OCI-LY7 (cell line): Measurements from ENCODE around the gene ZNF101. TPM values are rescaled to one million over a fixed set of nuclear protein-coding genes. Genes with fewer than 3 reads are reported as not detected.

Source experiments
- BruUV-seq: library from RNA; stranded (reverse); fragments of 400-500 nt; replicated peaks from 2 replicates; lab custom pipeline; 2021; lab: Mats Ljungman, UMichigan
- CTCF ChIA-PET: fragments of 300-600 bp; sonication (Branson Sonifier 250); formaldehyde crosslinking; loops from one replicate; lab custom pipeline; 2022; ENCODE audit warnings: antibody characterized with exemption; ENCODE audit not compliant: unreplicated experiment; lab: Charles Lee
- POLR2A ChIA-PET: fragments of 300-600 bp; sonication (Branson Sonifier 250); formaldehyde crosslinking; loops from one replicate; lab custom pipeline; 2022; ENCODE audit warnings: antibody characterized with exemption; lab: Charles Lee
- DNase-seq: peaks from one replicate; pipeline ENCODE4 v3.0.0-alpha.2; 2015; ENCODE audit warnings: low spot score
- H2AFZ ChIP-seq: fragments of 200-600 bp; sonication (generic), shearing (Covaris generic); 2 replicates; pipeline ENCODE4 v1.6.1; 2014; ENCODE audit warnings: mild to moderate bottlenecking, antibody characterized with exemption, low read length, moderate library complexity
- H3K27ac ChIP-seq: fragments of 200-600 bp; sonication (generic); 2 replicates; pipeline ENCODE4 v1.5.1; 2014; ENCODE audit warnings: mixed run types, low read depth, mild to moderate bottlenecking, moderate library complexity, low read length, inconsistent platforms; ENCODE audit not compliant: poor library complexity, severe bottlenecking
- H3K36me3 ChIP-seq: fragments of 200-600 bp; sonication (generic); 2 replicates; pipeline ENCODE4 v1.6.1; 2014; ENCODE audit warnings: mild to moderate bottlenecking, antibody characterized with exemption, low read length, moderate library complexity, mixed read lengths; ENCODE audit not compliant: insufficient read depth
- H3K4me1 ChIP-seq: fragments of 200-600 bp; sonication (generic); 2 replicates; pipeline ENCODE4 v1.5.1; 2014; ENCODE audit warnings: mild to moderate bottlenecking, low read length; ENCODE audit not compliant: insufficient read depth, poor library complexity, severe bottlenecking
- H3K4me2 ChIP-seq: fragments of 200-600 bp; sonication (generic); 2 replicates; pipeline ENCODE4 v1.6.1; 2014; ENCODE audit warnings: mild to moderate bottlenecking, low read length
- H3K4me3 ChIP-seq: fragments of 200-600 bp; sonication (generic); 2 replicates; pipeline ENCODE4 v1.5.1; 2014; ENCODE audit warnings: mild to moderate bottlenecking, low read depth, low read length; ENCODE audit not compliant: poor library complexity, severe bottlenecking
- H3K79me2 ChIP-seq: fragments of 200-600 bp; sonication (generic); 2 replicates; pipeline ENCODE4 v1.6.1; 2016; ENCODE audit warnings: low read depth, mild to moderate bottlenecking, low read length, moderate library complexity, mixed read lengths; ENCODE audit not compliant: insufficient read depth
- H3K9me2 ChIP-seq: fragments of 200-600 bp; sonication (generic); 2 replicates; pipeline ENCODE4 v1.6.1; 2016; ENCODE audit warnings: mild to moderate bottlenecking, low read length, mixed read lengths; ENCODE audit not compliant: insufficient read depth
- H3K9me3 ChIP-seq: fragments of 200-600 bp; sonication (generic); 2 replicates; pipeline ENCODE4 v1.6.1; 2014; ENCODE audit warnings: mild to moderate bottlenecking, mixed run types, low read length, mixed read lengths
- H4K20me1 ChIP-seq: fragments of 200-600 bp; sonication (generic); 2 replicates; pipeline ENCODE4 v1.6.1; 2014; ENCODE audit warnings: mild to moderate bottlenecking, antibody characterized with exemption, low read length, moderate library complexity, mixed read lengths; ENCODE audit not compliant: insufficient read depth
- CTCF ChIP-seq: fragments of 200-600 bp; sonication (generic); conservative IDR thresholded peaks from 2 replicates; pipeline ENCODE4 v1.5.1; 2014; ENCODE audit warnings: mild to moderate bottlenecking, antibody characterized with exemption, low read length, moderate library complexity, mixed read lengths
- EZH2phosphoT487 ChIP-seq: fragments of 200-600 bp; sonication (generic); IDR thresholded peaks from 2 replicates; pipeline ENCODE4 v1.6.1; 2018; ENCODE audit warnings: low read depth, borderline replicate concordance, mild to moderate bottlenecking, mixed run types, antibody characterized with exemption, low read length, moderate library complexity, mixed read lengths
- intact Hi-C: fragments of 100-400 bp; cut with micrococcal nuclease; formaldehyde crosslinking; loops from one replicate; pipeline ENCODE4 v1.10.0; 2022; ENCODE audit not compliant: unreplicated experiment
- total RNA-seq, 2 experiments: library from RNA; depleted of rRNA in 1 of 2; stranded (reverse); fragments of >200 nt in 1 of 2; shearing (Covaris generic) in 1 of 2; gene quantifications; 2 replicates each; pipeline ENCODE4 v1.2.3, GENCODE V29; 2014 to 2022

Gene ZNF101
- total RNA-seq, 2 experiments from 2014 or later = 66.6 to 83.8 TPM

GRCh38 chr19:19631346-19631745, 37.3 kb upstream of the ZNF101 start:
- intact Hi-C loops = no loop called here
- no peak for DNase-seq
- no peak for TF ChIP-seq EZH2phosphoT487
- no peak for TF ChIP-seq CTCF
- Histone ChIP-seq H3K4me3 (no peak overlapping the region), H3K36me3 (peaks cover 57% of the 10 kb centered on the region), H4K20me1 (no peaks in the 10 kb centered on the region), H2AFZ (no peak overlapping the region), H3K79me2 (no peaks in the 10 kb centered on the region), H3K4me2 (no peak overlapping the region), H3K9me3 (no peaks in the 10 kb centered on the region), H3K4me1 (peaks cover 18% of the 10 kb centered on the region), H3K9me2 (no peaks in the 10 kb centered on the region), H3K27ac (no peak overlapping the region)
- POLR2A ChIA-PET = no interaction called here
- CTCF ChIA-PET = no interaction called here
- no TSS peak for BruUV-seq

- no TSS peak for BruUV-seq
Observed at GRCh38 chr19:19632661-19633060, 36.0 kb upstream of the ZNF101 start.

More at GRCh38 chr19:19632661-19633060, 36.0 kb upstream of the ZNF101 start:
- Histone ChIP-seq H4K20me1 (no peaks in the 10 kb centered on the region), H3K9me2 (no peaks in the 10 kb centered on the region), H3K4me3 (no peak overlapping the region), H2AFZ (no peak overlapping the region), H3K4me2 (no peak overlapping the region), H3K9me3 (no peaks in the 10 kb centered on the region), H3K36me3 (peaks cover 70% of the 10 kb centered on the region), H3K79me2 (no peaks in the 10 kb centered on the region), H3K27ac (no peak overlapping the region), H3K4me1 (peaks cover 9% of the 10 kb centered on the region)
- no peak for DNase-seq
- CTCF ChIA-PET = no interaction called here
- intact Hi-C loops = no loop called here
- POLR2A ChIA-PET = no interaction called here
- TF ChIP-seq EZH2phosphoT487 (no peak), CTCF (no peak)
